ENCODE data around the gene KRT80.

The KRT80 gene

DNA sequence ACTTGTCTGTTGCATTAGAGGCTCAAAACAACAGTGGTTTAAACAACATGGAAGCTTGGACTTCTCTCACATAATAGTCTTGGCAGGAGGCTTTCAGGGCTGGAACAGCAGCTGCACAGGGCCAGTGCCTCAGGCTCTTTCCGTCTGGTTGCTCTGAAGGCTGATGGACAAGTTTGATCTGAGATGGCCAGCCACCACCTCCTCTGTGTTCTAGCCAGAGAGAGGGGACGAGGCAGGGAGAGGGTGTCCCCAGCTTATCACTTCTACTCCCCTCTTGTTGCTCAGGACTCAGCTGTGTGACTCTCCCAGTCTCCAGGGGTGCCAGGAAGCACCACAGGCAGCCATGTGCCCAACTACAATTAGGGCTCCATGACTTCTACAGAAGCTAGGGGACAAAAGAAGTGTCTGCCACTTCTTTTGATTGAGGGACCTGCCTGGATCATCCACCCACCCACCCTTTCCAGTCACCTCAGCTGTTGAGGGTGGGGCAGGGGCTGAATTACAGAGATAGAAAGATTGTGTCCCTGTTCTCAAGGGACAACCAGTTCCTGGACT is 65.7 kb downstream of the KRT80 start:
- Histone ChIP-seq H3K4me3 (replicated peaks; ENCODE audit: insufficient read depth, low read length) (no peak overlapping the region), H3K27me3 (ENCODE audit: insufficient read depth, poor library complexity, severe bottlenecking) (peaks cover 7% of the 10 kb centered on the region), H3K27ac (replicated peaks) (no peak overlapping the region)
- DNase-seq (ENCODE audit: low read depth in 1 of 2, low spot score in 1 of 2): no peak
- TF ChIP-seq CTCF (IDR thresholded peaks at IDR 0.05; ENCODE audit: insufficient read depth, low read length) (no peak), GABPA (IDR thresholded peaks at IDR 0.05; ENCODE audit: low read depth) (no peak), SPI1 (IDR thresholded peaks at IDR 0.05; ENCODE audit: borderline replicate concordance, low read depth) (no peak), POLR2AphosphoS5 (IDR thresholded peaks at IDR 0.05; ENCODE audit: low read depth) (no peak)
- TF ChIP-seq, protein P1, sequence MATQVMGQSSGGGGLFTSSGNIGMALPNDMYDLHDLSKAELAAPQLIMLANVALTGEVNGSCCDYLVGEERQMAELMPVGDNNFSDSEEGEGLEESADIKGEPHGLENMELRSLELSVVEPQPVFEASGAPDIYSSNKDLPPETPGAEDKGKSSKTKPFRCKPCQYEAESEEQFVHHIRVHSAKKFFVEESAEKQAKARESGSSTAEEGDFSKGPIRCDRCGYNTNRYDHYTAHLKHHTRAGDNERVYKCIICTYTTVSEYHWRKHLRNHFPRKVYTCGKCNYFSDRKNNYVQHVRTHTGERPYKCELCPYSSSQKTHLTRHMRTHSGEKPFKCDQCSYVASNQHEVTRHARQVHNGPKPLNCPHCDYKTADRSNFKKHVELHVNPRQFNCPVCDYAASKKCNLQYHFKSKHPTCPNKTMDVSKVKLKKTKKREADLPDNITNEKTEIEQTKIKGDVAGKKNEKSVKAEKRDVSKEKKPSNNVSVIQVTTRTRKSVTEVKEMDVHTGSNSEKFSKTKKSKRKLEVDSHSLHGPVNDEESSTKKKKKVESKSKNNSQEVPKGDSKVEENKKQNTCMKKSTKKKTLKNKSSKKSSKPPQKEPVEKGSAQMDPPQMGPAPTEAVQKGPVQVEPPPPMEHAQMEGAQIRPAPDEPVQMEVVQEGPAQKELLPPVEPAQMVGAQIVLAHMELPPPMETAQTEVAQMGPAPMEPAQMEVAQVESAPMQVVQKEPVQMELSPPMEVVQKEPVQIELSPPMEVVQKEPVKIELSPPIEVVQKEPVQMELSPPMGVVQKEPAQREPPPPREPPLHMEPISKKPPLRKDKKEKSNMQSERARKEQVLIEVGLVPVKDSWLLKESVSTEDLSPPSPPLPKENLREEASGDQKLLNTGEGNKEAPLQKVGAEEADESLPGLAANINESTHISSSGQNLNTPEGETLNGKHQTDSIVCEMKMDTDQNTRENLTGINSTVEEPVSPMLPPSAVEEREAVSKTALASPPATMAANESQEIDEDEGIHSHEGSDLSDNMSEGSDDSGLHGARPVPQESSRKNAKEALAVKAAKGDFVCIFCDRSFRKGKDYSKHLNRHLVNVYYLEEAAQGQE (IDR thresholded peaks at IDR 0.05; ENCODE audit: insufficient replicate concordance, low read depth): no peak

DNA sequence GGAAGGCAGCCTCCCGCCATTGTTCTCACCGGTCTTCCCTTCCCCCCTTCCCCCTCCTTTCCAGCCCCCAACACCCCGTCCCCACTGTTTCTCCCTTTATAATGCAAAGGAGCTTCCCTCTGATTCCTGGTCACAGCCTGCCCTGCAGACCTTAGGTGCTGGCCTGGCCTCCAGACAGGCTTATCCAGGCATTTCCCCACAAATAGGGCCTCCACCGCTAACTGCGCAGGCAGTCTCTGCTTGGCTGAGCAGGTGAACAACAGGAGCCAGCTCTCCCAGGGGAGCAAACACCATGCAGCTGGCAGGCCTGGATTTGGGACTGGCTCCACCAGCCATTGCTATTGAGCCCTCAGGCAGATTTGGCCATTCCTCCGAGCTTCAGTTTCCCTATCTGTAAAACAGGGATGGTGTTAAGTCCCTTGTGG is 66.3 kb downstream of the KRT80 start:
- Histone ChIP-seq H3K4me3 (replicated peaks; ENCODE audit: insufficient read depth, low read length) (no peak overlapping the region), H3K27ac (replicated peaks) (no peak overlapping the region), H3K27me3 (ENCODE audit: insufficient read depth, poor library complexity, severe bottlenecking) (peaks cover 7% of the 10 kb centered on the region)
- no peak for DNase-seq (ENCODE audit: low read depth in 1 of 2, low spot score in 1 of 2)
- no peak for TF ChIP-seq GABPA (IDR thresholded peaks at IDR 0.05; ENCODE audit: low read depth)
- TF ChIP-seq CTCF (IDR thresholded peaks at IDR 0.05; ENCODE audit: insufficient read depth, low read length): no peak
- TF ChIP-seq, protein P1 (IDR thresholded peaks at IDR 0.05; ENCODE audit: insufficient replicate concordance, low read depth): no peak
- TF ChIP-seq SPI1 (IDR thresholded peaks at IDR 0.05; ENCODE audit: borderline replicate concordance, low read depth): no peak

DNA sequence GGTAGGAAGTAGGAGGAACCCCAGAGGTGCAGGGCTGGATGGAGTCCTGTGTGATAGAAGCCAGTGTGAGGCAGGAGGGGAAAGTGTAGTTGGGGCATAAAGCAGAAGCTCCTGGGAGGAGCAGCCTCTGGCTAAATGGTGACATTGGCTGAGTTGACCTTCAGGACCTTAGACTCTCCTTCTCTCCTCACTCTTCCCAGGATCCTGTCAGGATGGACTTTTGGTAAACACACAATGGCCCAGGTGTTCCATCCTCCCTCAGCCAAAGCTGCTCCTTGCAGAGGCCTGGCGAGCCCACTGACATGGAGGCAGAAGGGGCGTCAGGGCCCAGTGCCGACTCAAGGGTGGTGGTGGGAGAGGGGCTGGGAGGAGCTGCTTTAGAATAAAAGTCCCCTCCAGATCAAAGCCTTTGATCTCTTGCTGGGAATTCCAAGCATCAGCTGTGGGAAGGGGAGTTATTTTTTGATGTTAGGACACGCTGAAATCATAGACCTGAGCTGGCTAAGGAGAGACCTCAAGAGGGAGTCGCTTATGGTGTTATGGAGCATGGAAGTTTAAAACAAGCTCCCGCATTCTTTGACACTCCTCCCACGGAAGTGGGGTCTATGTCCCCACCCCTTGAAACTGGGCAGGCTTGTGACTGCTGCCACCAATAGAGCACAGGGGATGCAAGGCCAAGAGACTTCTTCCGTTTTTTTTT is 68.2 kb downstream of the KRT80 start:
- H3K4me3 ChIP-seq (replicated peaks; ENCODE audit: insufficient read depth, low read length): no peak overlapping the region
- peaks cover 7% of the 10 kb centered on the region for H3K27me3 ChIP-seq (ENCODE audit: insufficient read depth, poor library complexity, severe bottlenecking)
- H3K27ac ChIP-seq (replicated peaks): no peak overlapping the region
- no peak for DNase-seq (ENCODE audit: low read depth in 1 of 2, low spot score in 1 of 2)
- TF ChIP-seq SPI1 (IDR thresholded peaks at IDR 0.05; ENCODE audit: borderline replicate concordance, low read depth): no peak
- no peak for TF ChIP-seq POLR2AphosphoS5 (IDR thresholded peaks at IDR 0.05; ENCODE audit: low read depth)
- TF ChIP-seq CTCF (IDR thresholded peaks at IDR 0.05; ENCODE audit: insufficient read depth, low read length): no peak
- no peak for TF ChIP-seq GABPA (IDR thresholded peaks at IDR 0.05; ENCODE audit: low read depth)
- TF ChIP-seq, protein P1 (IDR thresholded peaks at IDR 0.05; ENCODE audit: insufficient replicate concordance, low read depth): no peak

All from HL-60 (cell line).